IMR-90 (cell line): ENCODE data around the gene KRT80. TPM values are rescaled to one million over a fixed set of nuclear protein-coding genes. Genes with fewer than 3 reads are reported as not detected.

Source experiments
- ATAC-seq: fragments of 200-7000 bp; cut with Tn5 transposase; 2 replicates; pipeline ENCODE4 v1.9.1; 2020; ENCODE audit warnings: low read depth, mild to moderate bottlenecking, moderate library complexity
- BruUV-seq: library from RNA; stranded (reverse); fragments of 400-500 nt; replicated peaks from 2 replicates; lab custom pipeline; 2021; lab: Mats Ljungman, UMichigan
- CTCF ChIA-PET: fragments of 300-600 bp; formaldehyde crosslinking; extraction: SDS; loops from one replicate; lab custom pipeline; 2021; ENCODE audit warnings: antibody characterized with exemption; lab: Yijun Ruan, JAX
- POLR2A ChIA-PET: fragments of 300-600 bp; sonication (Branson Sonifier 250); formaldehyde crosslinking; loops from one replicate; lab custom pipeline; 2022; ENCODE audit warnings: antibody characterized with exemption; ENCODE audit not compliant: unreplicated experiment; lab: Charles Lee
- DNase-seq: peaks from one replicate; pipeline ENCODE4 v3.0.0; 2013
- H2AFZ ChIP-seq: replicated peaks from 2 replicates; pipeline ENCODE3; 2013; ENCODE audit warnings: low read length, mild to moderate bottlenecking; ENCODE audit not compliant: poor library complexity
- H2AK5ac ChIP-seq: 2 replicates; pipeline ENCODE4 v1.6.1; 2013; ENCODE audit warnings: low read depth, low read length, inconsistent platforms
- H2AK9ac ChIP-seq: replicated peaks from 2 replicates; pipeline ENCODE3; 2013; ENCODE audit warnings: mild to moderate bottlenecking, low read depth, low read length, moderate library complexity; ENCODE audit not compliant: poor library complexity
- H2BK120ac ChIP-seq: 2 replicates; pipeline ENCODE4 v1.6.1; 2013; ENCODE audit warnings: low read depth, low read length, inconsistent platforms
- H2BK15ac ChIP-seq: 3 replicates; pipeline ENCODE4 v1.6.1; 2013; ENCODE audit warnings: low read depth, low read length, inconsistent platforms
- H2BK20ac ChIP-seq: 2 replicates; pipeline ENCODE4 v1.6.1; 2013; ENCODE audit warnings: low read depth, mild to moderate bottlenecking, inconsistent platforms, low read length, moderate library complexity
- H2BK5ac ChIP-seq: 2 replicates; pipeline ENCODE4 v1.6.1; 2013; ENCODE audit warnings: mild to moderate bottlenecking, low read depth, low read length, inconsistent platforms; ENCODE audit not compliant: poor library complexity, severe bottlenecking
- H3K14ac ChIP-seq: replicated peaks from 2 replicates; pipeline ENCODE4 v1.6.1; 2013; ENCODE audit warnings: low read depth, low read length, inconsistent platforms
- H3K18ac ChIP-seq: 2 replicates; pipeline ENCODE4 v1.6.1; 2013; ENCODE audit warnings: low read depth, low read length, control low read depth
- H3K23ac ChIP-seq: 2 replicates; pipeline ENCODE4 v1.6.1; 2013; ENCODE audit warnings: low read depth, low read length, inconsistent platforms
- H3K27ac ChIP-seq: 2 replicates; pipeline ENCODE4 v1.5.1; 2013; ENCODE audit warnings: mild to moderate bottlenecking, control low read depth, low read length; ENCODE audit not compliant: insufficient read depth
- H3K27me3 ChIP-seq: 2 replicates; pipeline ENCODE4 v1.6.1; 2013; ENCODE audit warnings: low read length; ENCODE audit not compliant: control insufficient read depth, insufficient read depth
- H3K36me3 ChIP-seq: 2 replicates; pipeline ENCODE4 v1.6.1; 2013; ENCODE audit warnings: low read length, mixed read lengths; ENCODE audit not compliant: control insufficient read depth, insufficient read depth
- H3K4ac ChIP-seq: 2 replicates; pipeline ENCODE4 v1.6.1; 2013; ENCODE audit warnings: low read depth, low read length, inconsistent platforms
- H3K4me1 ChIP-seq: 2 replicates; pipeline ENCODE4 v1.6.1; 2013; ENCODE audit warnings: low read length, mixed read lengths; ENCODE audit not compliant: control insufficient read depth, insufficient read depth
- H3K4me2 ChIP-seq: 2 replicates; pipeline ENCODE4 v1.6.1; 2013; ENCODE audit warnings: low read depth, mild to moderate bottlenecking, control low read depth, low read length, moderate library complexity
- H3K4me3 ChIP-seq: 2 replicates; pipeline ENCODE4 v1.5.1; 2013; ENCODE audit warnings: low read depth, mild to moderate bottlenecking, control low read depth, low read length, moderate library complexity; ENCODE audit not compliant: insufficient read depth
- H3K56ac ChIP-seq: 2 replicates; pipeline ENCODE4 v1.6.1; 2013; ENCODE audit warnings: low read length, inconsistent platforms; ENCODE audit not compliant: insufficient read depth; ENCODE audit errors: extremely low read depth
- H3K79me1 ChIP-seq, 2 experiments: 2 replicates each; pipeline ENCODE4 v1.6.1; 2013; ENCODE audit warnings: low read length in 2 of 2, inconsistent platforms in 1 of 2, low read depth in 1 of 2
- H3K9ac ChIP-seq: 2 replicates; pipeline ENCODE4 v1.6.1; 2013; ENCODE audit warnings: low read depth, low read length, control low read depth
- H3K9me1 ChIP-seq: 2 replicates; pipeline ENCODE4 v1.6.1; 2013; ENCODE audit warnings: low read length, inconsistent platforms; ENCODE audit not compliant: insufficient read depth
- H3K9me3 ChIP-seq: 2 replicates; pipeline ENCODE4 v1.6.1; 2013; ENCODE audit warnings: low read length; ENCODE audit not compliant: control insufficient read depth, insufficient read depth
- H4K20me1 ChIP-seq: 2 replicates; pipeline ENCODE4 v1.6.1; 2013; ENCODE audit warnings: low read length, inconsistent platforms; ENCODE audit not compliant: insufficient read depth
- H4K5ac ChIP-seq: 2 replicates; pipeline ENCODE4 v1.6.1; 2013; ENCODE audit warnings: mild to moderate bottlenecking, low read depth, low read length, control low read depth
- H4K8ac ChIP-seq, 2 experiments: 2 replicates each; pipeline ENCODE4 v1.6.1; 2013; ENCODE audit warnings: low read depth in 2 of 2, low read length in 2 of 2, control low read depth in 1 of 2, inconsistent platforms in 1 of 2
- H4K91ac ChIP-seq: 2 replicates; pipeline ENCODE4 v1.6.1; 2013; ENCODE audit warnings: low read depth, low read length, inconsistent platforms; ENCODE audit not compliant: insufficient read depth
- CEBPB ChIP-seq: IDR thresholded peaks from 2 replicates; pipeline ENCODE4 v1.6.1; 2012; ENCODE audit warnings: low read depth, low read length, improper control_type of control experiment
- CHD1 ChIP-seq: IDR thresholded peaks from 2 replicates; pipeline ENCODE4 v1.6.1; 2012; ENCODE audit warnings: low read depth, low read length, improper control_type of control experiment
- MAFK ChIP-seq: IDR thresholded peaks from 2 replicates; pipeline ENCODE4 v1.6.1; 2012; ENCODE audit warnings: low read depth, low read length, improper control_type of control experiment
- MAZ ChIP-seq: IDR thresholded peaks from 2 replicates; pipeline ENCODE4 v1.6.1; 2012; ENCODE audit warnings: low read depth, mild to moderate bottlenecking, low read length, improper control_type of control experiment, moderate library complexity, borderline replicate concordance
- MXI1 ChIP-seq: IDR thresholded peaks from 2 replicates; pipeline ENCODE4 v1.6.1; 2012; ENCODE audit warnings: low read depth, mild to moderate bottlenecking, low read length, moderate library complexity, borderline replicate concordance
- NFE2L2 ChIP-seq: fragments of 150-350 bp; IDR thresholded peaks from 2 replicates; pipeline ENCODE4 v1.6.1; 2016; ENCODE audit warnings: low read depth, mild to moderate bottlenecking, low read length
- SMC3 ChIP-seq: fragments of 150-350 bp; IDR thresholded peaks from 2 replicates; pipeline ENCODE4 v1.6.1; 2016; ENCODE audit warnings: low read depth, mild to moderate bottlenecking, antibody characterized with exemption, low read length, moderate library complexity
- WGBS, 2 experiments: methylation state at CpG; one replicate each; pipeline versions ENCODE4 v1.1.5 to v1.1.7; 2013; ENCODE audit warnings: missing lambda C conversion rate in 2 of 2; ENCODE audit not compliant: insufficient read length in 1 of 2; ENCODE audit errors: extremely low coverage in 2 of 2; 5-methylcytosine and 5-hydroxymethylcytosine counted together
- dilution Hi-C: fragments of 300-500 bp; cut with HindIII; formaldehyde crosslinking; loops from one replicate; pipeline ENCODE4 v1.14.3; 2018; ENCODE audit warnings: low sequenced_read_pairs; ENCODE audit not compliant: unreplicated experiment
- in situ Hi-C: fragments of 300-500 bp; cut with MboI; formaldehyde crosslinking; loops from 3 replicates; pipeline ENCODE4 v1.14.3; 2019; ENCODE audit warnings: low sequenced_read_pairs, inconsistent platforms, mixed read lengths
- intact Hi-C: fragments of 100-400 bp; cut with micrococcal nuclease; formaldehyde crosslinking; loops from 2 replicates; pipeline ENCODE4 v1.10.0; 2022
- polyA plus RNA-seq, 3 experiments: library from polyadenylated mRNA; depleted of rRNA; stranded (reverse); fragments of >200 nt; gene quantifications; 2 replicates each; pipeline ENCODE4 v1.2.3, GENCODE V29; 2012; ENCODE audit warnings: low replicate concordance in 1 of 3
- total RNA-seq: library from RNA; depleted of rRNA; stranded (reverse); fragments of >200 nt; gene quantifications from 2 replicates; pipeline ENCODE4 v1.2.3, GENCODE V29; 2012
- TF ChIP-seq, protein P1 (sequence below): conservative IDR thresholded peaks from 2 replicates; pipeline ENCODE4 v1.5.1; 2012; ENCODE audit warnings: mild to moderate bottlenecking, low read depth, low read length, improper control_type of control experiment
- TF ChIP-seq, protein P2 (sequence below): fragments of 150-350 bp; IDR thresholded peaks from 2 replicates; pipeline ENCODE4 v1.6.1; 2016; ENCODE audit warnings: low read depth, mild to moderate bottlenecking, low read length, moderate library complexity, borderline replicate concordance

KRT80 gene
- total and polyA plus RNA-seq, 2 of the 4 experiments (the other 2 are of a cell fraction), result 0.54 to 3.4 TPM

DNA sequence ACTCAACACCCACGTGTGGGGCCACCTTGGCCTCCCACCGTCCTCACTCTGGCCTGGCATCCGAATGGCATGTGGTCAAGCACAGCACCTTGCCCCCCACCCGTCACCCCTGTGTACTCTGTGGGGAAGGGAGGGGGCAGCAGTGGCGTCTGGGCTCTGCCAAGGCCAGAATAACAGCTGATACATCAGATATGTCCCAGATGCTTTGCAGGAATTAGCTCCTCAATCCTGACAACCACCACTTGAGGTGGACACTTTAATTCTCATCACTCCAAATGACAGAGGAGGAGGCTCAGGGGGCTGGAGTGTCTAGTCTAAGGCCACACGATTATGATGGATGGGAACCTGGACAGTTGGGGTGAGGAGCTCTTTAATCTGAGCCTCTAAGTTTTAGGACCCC lies 1.7 kb upstream of the KRT80 start:
- Histone ChIP-seq H2AK9ac (peak overlapping the region; percentile 85), H3K9me1 (peaks cover 53% of the 10 kb centered on the region), H3K4ac (peak overlapping the region; percentile 99), H2AFZ (peak overlapping the region; percentile 6), H4K91ac (peak overlapping the region; percentile 99), H3K4me2 (no peak overlapping the region), H3K4me3 (no peak overlapping the region), H3K27me3 (no peaks in the 10 kb centered on the region), H3K4me1 (peaks cover 58% of the 10 kb centered on the region), H2BK5ac (peak overlapping the region; percentile 97), H3K9me3 (no peaks in the 10 kb centered on the region), H2BK120ac (peak overlapping the region; percentile 99), H3K27ac (peak overlapping the region; percentile 24; the same call in 1 of the 2 replicates), H2BK20ac (peak overlapping the region; percentile 100), H4K8ac (peak overlapping the region; percentile 61 to 97), H3K36me3 (no peaks in the 10 kb centered on the region), H2AK5ac (peak overlapping the region; percentile 100), H4K20me1 (no peaks in the 10 kb centered on the region), H3K14ac (peak overlapping the region; percentile 91), H3K9ac (peak overlapping the region; percentile 19; the same call in 1 of the 2 replicates), H3K79me1 (peaks cover 0 to 32% of the 10 kb centered on the region in 2 experiments; a peak in 2 of 4 replicates), H4K5ac (peak overlapping the region; percentile 52), H3K56ac (no peak overlapping the region), H2BK15ac (peak overlapping the region; percentile 93; the same call in 2 of the 3 replicates), H3K23ac (peak overlapping the region; percentile 26), H3K18ac (peak overlapping the region; percentile 87)
- ATAC-seq (no peak), DNase-seq (no peak)
- intact Hi-C loops (no loop called here), in situ Hi-C loops (no loop called here), dilution Hi-C loops (no loop called here)
- TF ChIP-seq MXI1 (no peak), CEBPB (no peak), MAZ (no peak), SMC3 (no peak), CHD1 (no peak), MAFK (no peak), NFE2L2 (no peak)
- TF ChIP-seq, protein P1, sequence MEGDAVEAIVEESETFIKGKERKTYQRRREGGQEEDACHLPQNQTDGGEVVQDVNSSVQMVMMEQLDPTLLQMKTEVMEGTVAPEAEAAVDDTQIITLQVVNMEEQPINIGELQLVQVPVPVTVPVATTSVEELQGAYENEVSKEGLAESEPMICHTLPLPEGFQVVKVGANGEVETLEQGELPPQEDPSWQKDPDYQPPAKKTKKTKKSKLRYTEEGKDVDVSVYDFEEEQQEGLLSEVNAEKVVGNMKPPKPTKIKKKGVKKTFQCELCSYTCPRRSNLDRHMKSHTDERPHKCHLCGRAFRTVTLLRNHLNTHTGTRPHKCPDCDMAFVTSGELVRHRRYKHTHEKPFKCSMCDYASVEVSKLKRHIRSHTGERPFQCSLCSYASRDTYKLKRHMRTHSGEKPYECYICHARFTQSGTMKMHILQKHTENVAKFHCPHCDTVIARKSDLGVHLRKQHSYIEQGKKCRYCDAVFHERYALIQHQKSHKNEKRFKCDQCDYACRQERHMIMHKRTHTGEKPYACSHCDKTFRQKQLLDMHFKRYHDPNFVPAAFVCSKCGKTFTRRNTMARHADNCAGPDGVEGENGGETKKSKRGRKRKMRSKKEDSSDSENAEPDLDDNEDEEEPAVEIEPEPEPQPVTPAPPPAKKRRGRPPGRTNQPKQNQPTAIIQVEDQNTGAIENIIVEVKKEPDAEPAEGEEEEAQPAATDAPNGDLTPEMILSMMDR, result no peak
- TF ChIP-seq, protein P2, sequence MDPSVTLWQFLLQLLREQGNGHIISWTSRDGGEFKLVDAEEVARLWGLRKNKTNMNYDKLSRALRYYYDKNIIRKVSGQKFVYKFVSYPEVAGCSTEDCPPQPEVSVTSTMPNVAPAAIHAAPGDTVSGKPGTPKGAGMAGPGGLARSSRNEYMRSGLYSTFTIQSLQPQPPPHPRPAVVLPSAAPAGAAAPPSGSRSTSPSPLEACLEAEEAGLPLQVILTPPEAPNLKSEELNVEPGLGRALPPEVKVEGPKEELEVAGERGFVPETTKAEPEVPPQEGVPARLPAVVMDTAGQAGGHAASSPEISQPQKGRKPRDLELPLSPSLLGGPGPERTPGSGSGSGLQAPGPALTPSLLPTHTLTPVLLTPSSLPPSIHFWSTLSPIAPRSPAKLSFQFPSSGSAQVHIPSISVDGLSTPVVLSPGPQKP, result no peak
- ChIA-PET CTCF (interaction anchor here (0.7 to 1.3 kb wide), 2 partner anchors 20 to 112 kb away, joined by 3 to 5 read pairs; no protein-coding TSS in a partner anchor), POLR2A (interaction anchor here (1.0 kb wide), 1 partner anchor 9 kb away, joined by 3 read pairs; no protein-coding TSS in a partner anchor)
- BruUV-seq, result no TSS peak
- no CpG with 5 or more reads among the region's 6 CpGs for WGBS, 2 experiments
